CD14-positive monocyte (primary cell): ENCODE data around the gene SHROOM2. TPM values are rescaled to one million over a fixed set of nuclear protein-coding genes. Genes with fewer than 3 reads are reported as not detected.

Source experiments
- DNase-seq, 3 donors: peaks; one replicate each; pipeline ENCODE4 v3.0.0-alpha.2; 2011 to 2022
- H2AFZ ChIP-seq: 2 replicates; pipeline ENCODE4 v1.6.0; 2012; ENCODE audit warnings: mild to moderate bottlenecking, low read depth, low read length, inconsistent platforms; ENCODE audit not compliant: insufficient read depth, poor library complexity, severe bottlenecking
- H3K27ac ChIP-seq, 2 donors: 1 replicate in 1 of 2; 2 replicates in 1 of 2; pipeline ENCODE4 v1.5.1; 2012 to 2013; ENCODE audit warnings: low read length in 2 of 2, control low read depth in 1 of 2, inconsistent platforms in 1 of 2, low read depth in 1 of 2, mild to moderate bottlenecking in 1 of 2
- H3K27me3 ChIP-seq, 2 donors: one replicate each; pipeline versions ENCODE4 v1.6.0 to v1.6.1; 2011 to 2013; ENCODE audit warnings: low read length in 2 of 2; ENCODE audit not compliant: control insufficient read depth in 2 of 2, insufficient read depth in 2 of 2
- H3K36me3 ChIP-seq, 2 donors: replicated peaks in 1 of 2; 1 replicate in 1 of 2; 2 replicates in 1 of 2; pipeline versions ENCODE4 v1.5.1 to v1.6.1; 2012 to 2013; ENCODE audit warnings: low read length in 2 of 2, control low read depth in 1 of 2, inconsistent platforms in 1 of 2, mild to moderate bottlenecking in 1 of 2; ENCODE audit not compliant: insufficient read depth in 2 of 2, control insufficient read depth in 1 of 2
- H3K4me1 ChIP-seq, 2 donors: 1 replicate in 1 of 2; 2 replicates in 1 of 2; pipeline versions ENCODE4 v1.5.1 to v1.6.1; 2012 to 2013; ENCODE audit warnings: low read length in 2 of 2, control low read depth in 1 of 2, inconsistent platforms in 1 of 2, mild to moderate bottlenecking in 1 of 2, moderate library complexity in 1 of 2; ENCODE audit not compliant: insufficient read depth in 2 of 2, control insufficient read depth in 1 of 2
- H3K4me2 ChIP-seq: replicated peaks from 2 replicates; pipeline ENCODE3; 2012; ENCODE audit warnings: low read length, moderate library complexity, mild to moderate bottlenecking; ENCODE audit not compliant: poor library complexity, severe bottlenecking; ENCODE audit errors: extremely low read depth
- H3K4me3 ChIP-seq, 3 experiments: fragments of 200-600 bp in 1 of 3; sonication (generic) in 1 of 3; replicated peaks in 1 of 3; 1 replicate in 2 of 3; 2 replicates in 1 of 3; pipeline ENCODE4 v1.5.1; 2011 to 2013; ENCODE audit warnings: low read length in 3 of 3, mild to moderate bottlenecking in 3 of 3, control low read depth in 2 of 3, low read depth in 2 of 3, inconsistent platforms in 1 of 3, moderate library complexity in 1 of 3
- H3K79me2 ChIP-seq: 2 replicates; pipeline ENCODE4 v1.6.0; 2012; ENCODE audit warnings: mild to moderate bottlenecking, control low read depth, inconsistent platforms, low read length, moderate library complexity; ENCODE audit not compliant: insufficient read depth
- H3K9ac ChIP-seq: 2 replicates; pipeline ENCODE4 v1.6.0; 2017; ENCODE audit warnings: low read length, mild to moderate bottlenecking; ENCODE audit not compliant: insufficient read depth, poor library complexity, severe bottlenecking
- H3K9me3 ChIP-seq, 2 donors: replicated peaks in 1 of 2; 1 replicate in 1 of 2; 2 replicates in 1 of 2; pipeline versions ENCODE4 v1.5.1 to v1.6.1; 2012 to 2013; ENCODE audit warnings: low read length in 2 of 2, control low read depth in 1 of 2; ENCODE audit not compliant: control insufficient read depth in 1 of 2, insufficient read depth in 1 of 2
- H4K20me1 ChIP-seq: 2 replicates; pipeline ENCODE4 v1.6.0; 2012; ENCODE audit warnings: mild to moderate bottlenecking, low read length, control low read depth, moderate library complexity; ENCODE audit not compliant: insufficient read depth
- H3K27ac Mint-ChIP-seq, 7 donors: one replicate each; pipeline ENCODE4 v1.8.0; 2020; ENCODE audit warnings: mild to moderate bottlenecking in 7 of 7, mixed read lengths in 7 of 7, moderate library complexity in 6 of 7, inconsistent platforms in 2 of 7
- H3K27me3 Mint-ChIP-seq, 3 donors: one replicate each; pipeline ENCODE4 v1.8.0; 2021 to 2022; ENCODE audit warnings: low read depth in 3 of 3, mild to moderate bottlenecking in 3 of 3, mixed read lengths in 3 of 3, moderate library complexity in 3 of 3, inconsistent platforms in 1 of 3
- H3K36me3 Mint-ChIP-seq, 2 donors: one replicate each; pipeline ENCODE4 v1.8.0; 2020; ENCODE audit warnings: mixed read lengths in 2 of 2, inconsistent platforms in 1 of 2, mild to moderate bottlenecking in 1 of 2
- H3K4me1 Mint-ChIP-seq: one replicate; pipeline ENCODE4 v1.8.0; 2020; ENCODE audit warnings: mild to moderate bottlenecking, mixed read lengths
- H3K4me3 Mint-ChIP-seq, 2 donors: one replicate each; pipeline ENCODE4 v1.8.0; 2020; ENCODE audit warnings: mild to moderate bottlenecking in 2 of 2, mixed read lengths in 2 of 2, moderate library complexity in 1 of 2
- H3K9me3 Mint-ChIP-seq, 7 donors: one replicate each; pipeline ENCODE4 v1.8.0; 2020 to 2022; ENCODE audit warnings: mixed read lengths in 7 of 7, mild to moderate bottlenecking in 6 of 7, moderate library complexity in 6 of 7, inconsistent platforms in 2 of 7
- WGBS: methylation state at CpG from one replicate; pipeline ENCODE4 v1.1.5; 2013; ENCODE audit warnings: missing lambda C conversion rate; ENCODE audit not compliant: insufficient coverage; 5-methylcytosine and 5-hydroxymethylcytosine counted together
- intact Hi-C, 2 donors: fragments of 100-400 bp; cut with micrococcal nuclease; formaldehyde crosslinking; loops; one replicate each; pipeline versions ENCODE4 v1.15.0 to v1.15.1; 2023
- polyA plus RNA-seq, 3 donors: library from polyadenylated mRNA; depleted of rRNA in 1 of 3; unstranded in 2 of 3; stranded (reverse) in 1 of 3; fragments of 300-500 nt in 2 of 3; fragments of >200 nt in 1 of 3; fragmentation: Illumina TruSeq in 2 of 3; gene quantifications; 1 replicate in 2 of 3; 2 replicates in 1 of 3; pipeline ENCODE4 v1.2.3, GENCODE V29; 2012 to 2021
- TF ChIP-seq, protein P1 (sequence below): fragments of 200-600 bp; IDR thresholded peaks from one replicate; pipeline ENCODE4 v1.8.0; 2022; ENCODE audit warnings: antibody characterized with exemption, mild to moderate bottlenecking

SHROOM2 gene
- polyA plus RNA-seq, 3 donors: not detected

DNA sequence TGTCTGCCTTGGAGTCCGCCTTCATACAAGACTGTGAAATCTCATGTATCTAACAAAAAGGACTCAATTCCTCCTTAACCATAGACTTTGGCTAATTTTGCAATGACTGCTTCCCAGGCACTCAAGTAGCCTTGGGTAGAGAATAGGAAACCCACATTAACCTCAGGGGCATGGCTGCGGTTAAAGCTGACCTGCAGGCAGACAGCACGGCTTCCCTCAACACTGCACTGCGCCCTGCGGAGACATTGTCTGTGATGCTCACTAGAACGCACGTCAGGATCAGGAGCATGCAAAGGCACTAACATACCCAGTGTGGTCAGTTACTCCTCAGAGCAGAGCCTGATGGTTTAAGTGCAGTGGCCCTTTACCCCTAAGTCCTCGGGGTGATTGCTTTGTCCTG lies 10.3 kb upstream of the SHROOM2 start:
- H3K9me3 Mint-ChIP-seq: peaks cover 0 to 9% (median 0%) of the 10 kb centered on the region in 7 donors
- H2AFZ ChIP-seq: no peak overlapping the region
- 0% methylated on average over 6 of the region's 8 CpGs for WGBS
- H4K20me1 ChIP-seq: no peaks in the 10 kb centered on the region
- H3K27me3 ChIP-seq: peaks cover 8 to 46% of the 10 kb centered on the region in 2 donors
- H3K27ac Mint-ChIP-seq: peak overlapping the region in 1 of 7 donors; percentile 20
- H3K27me3 Mint-ChIP-seq: peaks cover 47 to 93% (median 70%) of the 10 kb centered on the region in 3 donors
- TF ChIP-seq, protein P1, sequence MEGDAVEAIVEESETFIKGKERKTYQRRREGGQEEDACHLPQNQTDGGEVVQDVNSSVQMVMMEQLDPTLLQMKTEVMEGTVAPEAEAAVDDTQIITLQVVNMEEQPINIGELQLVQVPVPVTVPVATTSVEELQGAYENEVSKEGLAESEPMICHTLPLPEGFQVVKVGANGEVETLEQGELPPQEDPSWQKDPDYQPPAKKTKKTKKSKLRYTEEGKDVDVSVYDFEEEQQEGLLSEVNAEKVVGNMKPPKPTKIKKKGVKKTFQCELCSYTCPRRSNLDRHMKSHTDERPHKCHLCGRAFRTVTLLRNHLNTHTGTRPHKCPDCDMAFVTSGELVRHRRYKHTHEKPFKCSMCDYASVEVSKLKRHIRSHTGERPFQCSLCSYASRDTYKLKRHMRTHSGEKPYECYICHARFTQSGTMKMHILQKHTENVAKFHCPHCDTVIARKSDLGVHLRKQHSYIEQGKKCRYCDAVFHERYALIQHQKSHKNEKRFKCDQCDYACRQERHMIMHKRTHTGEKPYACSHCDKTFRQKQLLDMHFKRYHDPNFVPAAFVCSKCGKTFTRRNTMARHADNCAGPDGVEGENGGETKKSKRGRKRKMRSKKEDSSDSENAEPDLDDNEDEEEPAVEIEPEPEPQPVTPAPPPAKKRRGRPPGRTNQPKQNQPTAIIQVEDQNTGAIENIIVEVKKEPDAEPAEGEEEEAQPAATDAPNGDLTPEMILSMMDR: no peak
- H3K36me3 Mint-ChIP-seq: no peaks in the 10 kb centered on the region
- H3K79me2 ChIP-seq: no peaks in the 10 kb centered on the region
- H3K27ac ChIP-seq: no peak overlapping the region
- H3K36me3 ChIP-seq: no peaks in the 10 kb centered on the region
- H3K4me3 ChIP-seq: no peak overlapping the region
- H3K9me3 ChIP-seq: no peaks in the 10 kb centered on the region
- H3K4me2 ChIP-seq: no peak overlapping the region
- no peak overlapping the region for H3K4me3 Mint-ChIP-seq
- no peak for DNase-seq
- no peak overlapping the region for H3K9ac ChIP-seq
- peaks cover 7% of the 10 kb centered on the region for H3K4me1 Mint-ChIP-seq
- intact Hi-C loops: no loop called here
- no peaks in the 10 kb centered on the region for H3K4me1 ChIP-seq

GRCh38 chrX:9781941-9782340 lies 4.3 kb upstream of the SHROOM2 start:
- Histone ChIP-seq H3K36me3 (no peaks in the 10 kb centered on the region), H3K4me3 (no peak overlapping the region), H2AFZ (no peak overlapping the region), H3K79me2 (no peaks in the 10 kb centered on the region), H3K27ac (no peak overlapping the region), H3K9ac (no peak overlapping the region), H3K9me3 (peaks cover 0 to 15% of the 10 kb centered on the region in 2 donors), H3K4me2 (no peak overlapping the region), H4K20me1 (no peaks in the 10 kb centered on the region), H3K4me1 (no peaks in the 10 kb centered on the region), H3K27me3 (peaks cover 17 to 35% of the 10 kb centered on the region in 2 donors)
- TF ChIP-seq, protein P1: no peak
- no peak overlapping the region for H3K4me3 Mint-ChIP-seq
- no peaks in the 10 kb centered on the region for H3K4me1 Mint-ChIP-seq
- peaks cover 32 to 86% (median 65%) of the 10 kb centered on the region in 3 donors for H3K27me3 Mint-ChIP-seq
- intact Hi-C loops: no loop called here
- WGBS: no CpG with 5 or more reads among the region's 7 CpGs
- DNase-seq: no peak
- no peak overlapping the region for H3K27ac Mint-ChIP-seq
- H3K9me3 Mint-ChIP-seq: peaks cover 0 to 16% (median 9%) of the 10 kb centered on the region in 7 donors
- no peaks in the 10 kb centered on the region for H3K36me3 Mint-ChIP-seq
